Measurements from ENCODE around the gene PARD3B. TPM values are rescaled to one million over a fixed set of nuclear protein-coding genes. Genes with fewer than 3 reads are reported as not detected.

The PARD3B gene
- total and polyA plus RNA-seq, 12 donors: 0.46 to 12.4 (median 8.3) TPM

- Histone ChIP-seq H3K27me3 (no peaks in the 10 kb centered on the region), H3K9me3 (no peaks in the 10 kb centered on the region), H3K27ac (no peak overlapping the region), H3K4me3 (no peak overlapping the region), H3K36me3 (no peaks in the 10 kb centered on the region), H3K4me1 (peaks cover 0 to 3% (median 0%) of the 10 kb centered on the region in 9 donors)
- 74 to 85% methylated on average over 4 of the region's 4 CpGs for WGBS, 2 donors
- DNase-seq: no peak
- intact Hi-C loops (cut with DNase I): no loop called here
- no peak for TF ChIP-seq CTCF (IDR thresholded peaks at IDR 0.05)
- ATAC-seq: no peak
Measured at GRCh38 chr2:204672772-204673171, 127.5 kb downstream of the PARD3B start.

- no peak overlapping the region for H3K27ac ChIP-seq
- H3K9me3 ChIP-seq: peaks cover 0 to 3% (median 0%) of the 10 kb centered on the region in 11 donors
- no peak for TF ChIP-seq CTCF (IDR thresholded peaks at IDR 0.05)
- peaks cover 0 to 3% (median 0%) of the 10 kb centered on the region in 9 donors for H3K4me1 ChIP-seq
- ATAC-seq (no peak), DNase-seq (no peak)
- no peaks in the 10 kb centered on the region for H3K36me3 ChIP-seq
- H3K4me3 ChIP-seq: no peak overlapping the region
- WGBS, 2 donors: 97% methylated on average over 3 of the region's 3 CpGs
- no peaks in the 10 kb centered on the region for H3K27me3 ChIP-seq
- intact Hi-C loops (cut with DNase I): no loop called here
Measured at GRCh38 chr2:204673877-204674276, 128.6 kb downstream of the PARD3B start.

- DNase-seq (peak in 1 of 2 donors; percentile 3), ATAC-seq (no peak)
- H3K9me3 ChIP-seq: peaks cover 0 to 5% (median 0%) of the 10 kb centered on the region in 11 donors
- peaks cover 0 to 10% (median 0%) of the 10 kb centered on the region in 9 donors for H3K4me1 ChIP-seq
- 95 to 96% methylated on average over 10 of the region's 10 CpGs for WGBS, 2 donors
- no peak overlapping the region for H3K27ac ChIP-seq
- intact Hi-C loops (cut with DNase I): no loop called here
- no peaks in the 10 kb centered on the region for H3K27me3 ChIP-seq
- H3K4me3 ChIP-seq: no peak overlapping the region
- no peak for TF ChIP-seq CTCF (IDR thresholded peaks at IDR 0.05)
- H3K36me3 ChIP-seq: no peaks in the 10 kb centered on the region
Measured at GRCh38 chr2:204678031-204678430, 132.8 kb downstream of the PARD3B start.

- H3K4me3 ChIP-seq: no peak overlapping the region
- 89 to 93% methylated on average over 2 of the region's 2 CpGs for WGBS, 2 donors
- no peaks in the 10 kb centered on the region for H3K36me3 ChIP-seq
- TF ChIP-seq CTCF (IDR thresholded peaks at IDR 0.05): no peak
- ATAC-seq (no peak), DNase-seq (no peak)
- no peak overlapping the region for H3K27ac ChIP-seq
- peaks cover 0 to 5% (median 0%) of the 10 kb centered on the region in 11 donors for H3K9me3 ChIP-seq
- intact Hi-C loops (cut with DNase I): no loop called here
- no peaks in the 10 kb centered on the region for H3K27me3 ChIP-seq
- peaks cover 0 to 10% (median 0%) of the 10 kb centered on the region in 9 donors for H3K4me1 ChIP-seq
Measured at GRCh38 chr2:204680576-204680975, 135.3 kb downstream of the PARD3B start.

Data from heart right ventricle (tissue), 16 donors.